ENCODE data around the gene NUAK1. TPM values are rescaled to one million over a fixed set of nuclear protein-coding genes. Genes with fewer than 3 reads are reported as not detected.

Gene NUAK1
- total and polyA plus RNA-seq, 2 donors (not counting 1 experiment from before 2014, with no cell fraction given), result 5.1 to 20.7 TPM

DNA sequence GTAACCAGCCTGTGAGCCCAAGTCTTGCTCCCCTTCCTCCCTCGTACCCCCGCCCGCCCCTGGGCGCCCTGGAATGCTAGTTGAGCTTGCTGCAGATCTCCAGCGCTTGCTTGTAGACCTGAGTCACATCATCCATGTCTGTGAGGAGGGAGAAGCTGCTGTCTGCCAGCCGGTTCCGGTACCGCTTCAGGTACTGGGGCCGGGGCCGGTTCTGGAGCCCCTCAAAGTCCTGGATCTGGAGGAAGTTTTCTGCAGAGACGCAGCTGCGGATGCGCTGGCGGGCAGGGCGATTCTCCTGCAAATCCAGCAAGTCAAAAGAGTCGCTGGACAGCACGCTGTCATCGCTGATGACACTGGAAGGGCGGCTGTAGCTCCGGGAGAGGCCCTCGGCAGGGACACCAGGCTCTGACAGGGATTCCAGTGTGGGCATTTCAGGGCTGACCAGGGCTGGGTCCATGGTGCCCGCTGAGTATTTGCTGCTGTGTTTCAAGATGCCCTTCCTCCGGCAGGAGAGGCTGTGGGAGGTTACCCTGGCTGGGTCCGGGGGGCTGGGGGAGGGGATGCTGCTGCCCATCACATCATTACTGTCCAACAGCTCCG lies 71.9 kb downstream of the NUAK1 start:
- no peaks in the 10 kb centered on the region for H4K20me1 ChIP-seq (ENCODE audit: control insufficient read depth, extremely low read depth, insufficient read depth, low read length)
- no peak for DNase-seq (ENCODE audit: low read depth in 2 of 2)
- no peak overlapping the region for H2AFZ ChIP-seq (ENCODE audit: low read length)
- no peaks in the 10 kb centered on the region for H3K9me3 ChIP-seq (ENCODE audit: control insufficient read depth, insufficient read depth, low read depth, low read length)
- H3K27ac ChIP-seq (ENCODE audit: insufficient read depth, low read length), result no peak overlapping the region
- no peaks in the 10 kb centered on the region for H3K27me3 ChIP-seq (ENCODE audit: control insufficient read depth, insufficient read depth, low read length)
- no peaks in the 10 kb centered on the region for H3K79me2 ChIP-seq (ENCODE audit: control insufficient read depth, insufficient read depth, low read length)
- no peak overlapping the region for H3K4me3 ChIP-seq (replicated peaks in 1 of 4; ENCODE audit: control extremely low read depth in 1 of 4, insufficient read depth in 1 of 4, low read depth in 3 of 4, low read length in 4 of 4)
- TF ChIP-seq, protein P1, sequence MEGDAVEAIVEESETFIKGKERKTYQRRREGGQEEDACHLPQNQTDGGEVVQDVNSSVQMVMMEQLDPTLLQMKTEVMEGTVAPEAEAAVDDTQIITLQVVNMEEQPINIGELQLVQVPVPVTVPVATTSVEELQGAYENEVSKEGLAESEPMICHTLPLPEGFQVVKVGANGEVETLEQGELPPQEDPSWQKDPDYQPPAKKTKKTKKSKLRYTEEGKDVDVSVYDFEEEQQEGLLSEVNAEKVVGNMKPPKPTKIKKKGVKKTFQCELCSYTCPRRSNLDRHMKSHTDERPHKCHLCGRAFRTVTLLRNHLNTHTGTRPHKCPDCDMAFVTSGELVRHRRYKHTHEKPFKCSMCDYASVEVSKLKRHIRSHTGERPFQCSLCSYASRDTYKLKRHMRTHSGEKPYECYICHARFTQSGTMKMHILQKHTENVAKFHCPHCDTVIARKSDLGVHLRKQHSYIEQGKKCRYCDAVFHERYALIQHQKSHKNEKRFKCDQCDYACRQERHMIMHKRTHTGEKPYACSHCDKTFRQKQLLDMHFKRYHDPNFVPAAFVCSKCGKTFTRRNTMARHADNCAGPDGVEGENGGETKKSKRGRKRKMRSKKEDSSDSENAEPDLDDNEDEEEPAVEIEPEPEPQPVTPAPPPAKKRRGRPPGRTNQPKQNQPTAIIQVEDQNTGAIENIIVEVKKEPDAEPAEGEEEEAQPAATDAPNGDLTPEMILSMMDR (conservative IDR thresholded peaks at IDR 0.05 in 1 of 2, IDR thresholded peaks at IDR 0.05 in 1 of 2; ENCODE audit: low read depth in 1 of 2, low read length in 2 of 2), result no peak
- TF ChIP-seq EZH2 (IDR thresholded peaks at IDR 0.05; ENCODE audit: low read length, missing control alignments), result no peak
- H3K9ac ChIP-seq (ENCODE audit: insufficient read depth, low read length), result no peak overlapping the region
- no peak overlapping the region for H3K4me2 ChIP-seq (ENCODE audit: extremely low read depth, insufficient read depth, low read length)
- no peaks in the 10 kb centered on the region for H3K4me1 ChIP-seq (ENCODE audit: control insufficient read depth, extremely low read depth, insufficient read depth, low read length)
- peaks cover 3% of the 10 kb centered on the region for H3K36me3 ChIP-seq (ENCODE audit: control insufficient read depth, insufficient read depth, low read length)

DNA sequence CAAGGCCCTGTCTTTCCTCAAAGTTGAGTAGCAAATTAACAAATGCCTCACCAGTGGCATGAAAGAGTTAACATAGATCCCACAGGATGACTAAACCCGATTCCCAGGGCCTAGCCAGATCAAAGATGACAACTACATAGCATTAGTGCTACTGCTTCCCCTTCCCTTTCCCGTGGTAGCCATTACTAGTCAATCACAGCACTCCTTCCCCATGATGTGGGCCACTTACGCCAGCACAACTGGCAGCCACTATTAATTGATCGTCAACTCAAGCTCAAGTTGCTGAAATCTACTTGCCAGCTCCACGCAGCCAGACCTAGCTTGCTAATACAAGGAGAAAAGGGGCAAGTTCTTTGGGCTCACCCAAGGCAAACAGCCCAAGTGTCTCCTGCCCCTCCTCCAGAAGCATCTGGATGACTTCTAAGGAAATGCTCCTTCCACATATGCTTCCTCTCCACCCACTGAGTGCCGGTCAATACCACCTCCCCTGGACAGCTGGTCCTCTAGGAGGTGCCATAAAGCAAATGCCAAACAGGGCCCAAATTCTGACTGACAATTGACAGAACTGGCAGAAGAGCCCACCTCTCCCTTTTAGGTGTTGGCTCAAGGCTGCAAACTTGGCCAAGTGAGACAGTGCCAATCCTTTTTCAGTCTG lies 72.6 kb downstream of the NUAK1 start:
- Histone ChIP-seq H3K9me3 (ENCODE audit: control insufficient read depth, insufficient read depth, low read depth, low read length) (no peaks in the 10 kb centered on the region), H3K9ac (ENCODE audit: insufficient read depth, low read length) (no peak overlapping the region), H2AFZ (ENCODE audit: low read length) (no peak overlapping the region), H3K27me3 (ENCODE audit: control insufficient read depth, insufficient read depth, low read length) (no peaks in the 10 kb centered on the region), H3K4me3 (replicated peaks in 1 of 4; ENCODE audit: control extremely low read depth in 1 of 4, insufficient read depth in 1 of 4, low read depth in 3 of 4, low read length in 4 of 4) (no peak overlapping the region), H3K27ac (ENCODE audit: insufficient read depth, low read length) (no peak overlapping the region), H3K36me3 (ENCODE audit: control insufficient read depth, insufficient read depth, low read length) (peaks cover 3% of the 10 kb centered on the region), H3K4me1 (ENCODE audit: control insufficient read depth, extremely low read depth, insufficient read depth, low read length) (no peaks in the 10 kb centered on the region), H3K4me2 (ENCODE audit: extremely low read depth, insufficient read depth, low read length) (no peak overlapping the region), H4K20me1 (ENCODE audit: control insufficient read depth, extremely low read depth, insufficient read depth, low read length) (no peaks in the 10 kb centered on the region), H3K79me2 (ENCODE audit: control insufficient read depth, insufficient read depth, low read length) (no peaks in the 10 kb centered on the region)
- TF ChIP-seq, protein P1 (conservative IDR thresholded peaks at IDR 0.05 in 1 of 2, IDR thresholded peaks at IDR 0.05 in 1 of 2; ENCODE audit: low read depth in 1 of 2, low read length in 2 of 2), result no peak
- TF ChIP-seq EZH2 (IDR thresholded peaks at IDR 0.05; ENCODE audit: low read length, missing control alignments), result no peak
- peak in 1 of 2 donors; percentile 46 for DNase-seq (ENCODE audit: low read depth in 2 of 2)

DNA sequence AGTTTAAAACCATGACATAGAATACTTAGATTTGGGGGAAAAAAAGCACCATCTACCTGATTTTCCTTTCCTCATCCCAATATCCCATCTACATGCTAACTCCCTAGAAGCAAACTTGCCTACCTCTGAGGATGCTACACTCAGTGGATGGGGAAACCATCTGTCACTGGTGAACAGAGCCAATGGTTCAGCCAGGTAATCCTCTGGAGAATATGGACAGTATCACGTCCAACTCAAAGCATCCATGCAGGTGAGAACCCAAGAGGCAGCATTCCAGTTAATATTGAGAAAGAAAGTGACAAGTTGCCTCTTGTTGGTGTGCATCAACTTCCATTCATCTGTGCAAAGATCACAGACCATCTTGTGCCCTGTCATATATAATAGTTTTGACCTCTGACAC lies 73.2 kb downstream of the NUAK1 start:
- Histone ChIP-seq H3K4me3 (replicated peaks in 1 of 4; ENCODE audit: control extremely low read depth in 1 of 4, insufficient read depth in 1 of 4, low read depth in 3 of 4, low read length in 4 of 4) (no peak overlapping the region), H3K9me3 (ENCODE audit: control insufficient read depth, insufficient read depth, low read depth, low read length) (no peaks in the 10 kb centered on the region), H3K27ac (ENCODE audit: insufficient read depth, low read length) (no peak overlapping the region), H3K79me2 (ENCODE audit: control insufficient read depth, insufficient read depth, low read length) (no peaks in the 10 kb centered on the region), H3K4me2 (ENCODE audit: extremely low read depth, insufficient read depth, low read length) (no peak overlapping the region), H2AFZ (ENCODE audit: low read length) (no peak overlapping the region), H3K9ac (ENCODE audit: insufficient read depth, low read length) (no peak overlapping the region), H4K20me1 (ENCODE audit: control insufficient read depth, extremely low read depth, insufficient read depth, low read length) (no peaks in the 10 kb centered on the region), H3K36me3 (ENCODE audit: control insufficient read depth, insufficient read depth, low read length) (peaks cover 3% of the 10 kb centered on the region), H3K4me1 (ENCODE audit: control insufficient read depth, extremely low read depth, insufficient read depth, low read length) (no peaks in the 10 kb centered on the region), H3K27me3 (ENCODE audit: control insufficient read depth, insufficient read depth, low read length) (no peaks in the 10 kb centered on the region)
- TF ChIP-seq EZH2 (IDR thresholded peaks at IDR 0.05; ENCODE audit: low read length, missing control alignments), result no peak
- TF ChIP-seq, protein P1 (conservative IDR thresholded peaks at IDR 0.05 in 1 of 2, IDR thresholded peaks at IDR 0.05 in 1 of 2; ENCODE audit: low read depth in 1 of 2, low read length in 2 of 2), result no peak
- DNase-seq (ENCODE audit: low read depth in 2 of 2), result no peak
